DMS114 treated with DMSO at 0.1 percent for 48 hours (cell line): ENCODE results near the gene HOXB5.

Source experiments
- DNase-seq: peaks from one replicate; lab custom pipeline; 2025; ENCODE audit not compliant: unreplicated experiment; lab: John Stamatoyannopoulos, UW

Gene HOXB5

GRCh38 chr17:48551596-48552465 lies 41.7 kb downstream of the HOXB5 start:
- no peak for DNase-seq

- DNase-seq, result no peak
Observed at GRCh38 chr17:48551214-48551555, 42.4 kb downstream of the HOXB5 start.

- DNase-seq, result no peak
Observed at GRCh38 chr17:48550502-48551213, 42.9 kb downstream of the HOXB5 start.

- no peak for DNase-seq
Observed at GRCh38 chr17:48549914-48550501, 43.6 kb downstream of the HOXB5 start.

GRCh38 chr17:48549281-48549630 lies 44.3 kb downstream of the HOXB5 start:
- DNase-seq, result no peak

- no peak for DNase-seq
Observed at GRCh38 chr17:48548523-48549280, 44.9 kb downstream of the HOXB5 start.

- DNase-seq, result peak; percentile 34
Observed at GRCh38 chr17:48547808-48548522, 45.6 kb downstream of the HOXB5 start.

- DNase-seq, result peak; percentile 36
Observed at GRCh38 chr17:48546924-48547807, 46.4 kb downstream of the HOXB5 start.

- DNase-seq, result peak; percentile 17
Observed at GRCh38 chr17:48546137-48546923, 47.2 kb downstream of the HOXB5 start.

GRCh38 chr17:48545539-48545938 lies 48.0 kb downstream of the HOXB5 start:
- no peak for DNase-seq

GRCh38 chr17:48545022-48545375 lies 48.6 kb downstream of the HOXB5 start, which contains the start of gene HOXB2:
Gene HOXB2, minus strand, starts transcription at chr17:48545109. Its CDS starts 198 bp downstream, at chr17:48544911.
- no peak for DNase-seq

- DNase-seq, result peak; percentile 38
Observed at GRCh38 chr17:48544349-48545021, 49.1 kb downstream of the HOXB5 start.

- no peak for DNase-seq
Observed at GRCh38 chr17:48543854-48544348, 49.7 kb downstream of the HOXB5 start.

GRCh38 chr17:48543107-48543853 lies 50.3 kb downstream of the HOXB5 start:
- DNase-seq, result peak; percentile 35

- DNase-seq, result no peak
Observed at GRCh38 chr17:48542698-48543106, 50.9 kb downstream of the HOXB5 start.

GRCh38 chr17:48542114-48542656 lies 51.4 kb downstream of the HOXB5 start:
- peak; percentile 17 for DNase-seq

- DNase-seq, result peak; percentile 25
Observed at GRCh38 chr17:48541577-48542113, 51.9 kb downstream of the HOXB5 start.
